HCT116 (cell line): ENCODE data around the gene TMEM234. TPM values are rescaled to one million over a fixed set of nuclear protein-coding genes. Genes with fewer than 3 reads are reported as not detected.
A peak's percentile ranks its signal among the peaks of the same experiment; 100 is the strongest.

Source experiments
- ATAC-seq: fragments of 200-7000 bp; cut with Tn5 transposase; 2 replicates; pipeline ENCODE4 v1.9.1; 2020; ENCODE audit warnings: mild to moderate bottlenecking, moderate library complexity
- BruUV-seq: library from RNA; stranded (reverse); fragments of 400-500 nt; replicated peaks from 2 replicates; lab custom pipeline; 2021; lab: Mats Ljungman, UMichigan
- CTCF ChIA-PET: fragments of 300-600 bp; sonication (Branson Sonifier 250); formaldehyde crosslinking; loops from one replicate; lab custom pipeline; 2021; ENCODE audit warnings: antibody characterized with exemption; lab: Charles Lee
- POLR2A ChIA-PET: fragments of 300-600, 350-600 bp; sonication (Branson Sonifier 250); formaldehyde crosslinking; loops from one replicate; lab custom pipeline; 2021; ENCODE audit warnings: antibody characterized with exemption; lab: Charles Lee
- RAD21 ChIA-PET, 2 experiments: fragments of 300-600 bp; sonication (Branson Sonifier 250); formaldehyde crosslinking; loops; one replicate each; lab custom pipeline; 2023; ENCODE audit warnings: low total read pairs in 2 of 2; ENCODE audit not compliant: uncharacterized antibody in 2 of 2, unreplicated experiment in 2 of 2, low non-redundant PET in 1 of 2; lab: Charles Lee
- DNase-seq: peaks from one replicate; pipeline ENCODE4 v3.0.0-alpha.2; 2010; ENCODE audit warnings: low read depth, low spot score
- H2AFZ ChIP-seq: fragments of 200-600 bp; shearing (Covaris generic), sonication (generic); 2 replicates; pipeline ENCODE4 v1.6.1; 2017; ENCODE audit warnings: low read depth, mixed run types, mixed read lengths, antibody characterized with exemption, low read length; ENCODE audit not compliant: poor library complexity, severe bottlenecking
- H3K27ac ChIP-seq: 2 replicates; pipeline ENCODE4 v1.5.1; 2012; ENCODE audit warnings: low read depth, low read length
- H3K27me3 ChIP-seq: fragments of 200-600 bp; sonication (generic); 2 replicates; pipeline ENCODE4 v1.6.1; 2016; ENCODE audit warnings: mixed run types, low read length, mixed read lengths; ENCODE audit not compliant: insufficient read depth
- H3K36me3 ChIP-seq, 2 experiments: fragments of 200-500 bp in 1 of 2; fragments of 200-600 bp in 1 of 2; sonication (Bioruptor generic) in 1 of 2; sonication (generic) in 1 of 2; 2 replicates each; pipeline versions ENCODE4 v1.5.1 to v1.6.1; 2014 to 2016; ENCODE audit warnings: low read length in 2 of 2, inconsistent platforms in 1 of 2, mixed read lengths in 1 of 2, mixed run types in 1 of 2; ENCODE audit not compliant: insufficient read depth in 2 of 2, control insufficient read depth in 1 of 2
- H3K4me1 ChIP-seq, 2 experiments: fragments of 200-600 bp in 1 of 2; sonication (generic) in 1 of 2; 2 replicates each; pipeline versions ENCODE4 v1.5.1 to v1.6.1; 2012 to 2017; ENCODE audit warnings: low read length in 2 of 2, inconsistent platforms in 1 of 2, mild to moderate bottlenecking in 1 of 2, mixed read lengths in 1 of 2, mixed run types in 1 of 2, moderate library complexity in 1 of 2; ENCODE audit not compliant: insufficient read depth in 2 of 2, control insufficient read depth in 1 of 2
- H3K4me2 ChIP-seq: fragments of 200-600 bp; sonication (generic); 2 replicates; pipeline ENCODE4 v1.6.1; 2017; ENCODE audit warnings: mixed run types, low read length, mixed read lengths
- H3K4me3 ChIP-seq, 2 experiments: fragments of 200-600 bp in 1 of 2; sonication (generic) in 1 of 2; replicated peaks in 1 of 2; 2 replicates each; pipeline ENCODE4 v1.5.1; 2011 to 2016; ENCODE audit warnings: low read length in 2 of 2, control low read depth in 1 of 2, low read depth in 1 of 2, mild to moderate bottlenecking in 1 of 2, mixed read lengths in 1 of 2, mixed run types in 1 of 2
- H3K79me2 ChIP-seq: fragments of 200-600 bp; sonication (generic); 2 replicates; pipeline ENCODE4 v1.6.1; 2017; ENCODE audit warnings: mild to moderate bottlenecking, mixed run types, low read length, moderate library complexity, mixed read lengths; ENCODE audit not compliant: insufficient read depth
- H3K9ac ChIP-seq: fragments of 200-600 bp; sonication (generic); 2 replicates; pipeline ENCODE4 v1.6.1; 2016; ENCODE audit warnings: low read length, mixed read lengths
- H3K9me2 ChIP-seq: fragments of 200-600 bp; sonication (generic), shearing (Covaris generic); 2 replicates; pipeline ENCODE4 v1.6.1; 2017; ENCODE audit warnings: mixed run types, mild to moderate bottlenecking, moderate library complexity; ENCODE audit not compliant: insufficient read depth
- H3K9me3 ChIP-seq, 2 experiments: fragments of 200-500 bp in 1 of 2; fragments of 200-600 bp in 1 of 2; sonication (Bioruptor generic) in 1 of 2; sonication (generic) in 1 of 2; 2 replicates each; pipeline ENCODE4 v1.6.1; 2014 to 2017; ENCODE audit warnings: low read length in 2 of 2, mixed read lengths in 2 of 2, inconsistent platforms in 1 of 2, low read depth in 1 of 2, mild to moderate bottlenecking in 1 of 2, mixed run types in 1 of 2, moderate library complexity in 1 of 2; ENCODE audit not compliant: control insufficient read depth in 1 of 2, insufficient read depth in 1 of 2
- H4K20me1 ChIP-seq: fragments of 200-600 bp; sonication (generic), shearing (Covaris generic); 2 replicates; pipeline ENCODE4 v1.6.1; 2017; ENCODE audit warnings: mixed run types, mild to moderate bottlenecking, moderate library complexity; ENCODE audit not compliant: insufficient read depth
- ATF3 ChIP-seq: IDR thresholded peaks from 2 replicates; pipeline ENCODE4 v1.6.1; 2012
- CTCF ChIP-seq, 3 experiments: fragments of 200-600 bp in 1 of 3; sonication (generic) in 1 of 3; IDR thresholded peaks in 2 of 3; conservative IDR thresholded peaks in 1 of 3; 2 replicates each; pipeline ENCODE4 v1.5.1; 2012 to 2017; ENCODE audit warnings: low read depth in 2 of 3, low read length in 2 of 3, antibody characterized with exemption in 1 of 3, borderline replicate concordance in 1 of 3, control low read depth in 1 of 3, mild to moderate bottlenecking in 1 of 3, mixed read lengths in 1 of 3, mixed run types in 1 of 3, moderate library complexity in 1 of 3; ENCODE audit not compliant: insufficient read depth in 1 of 3
- ELF1 ChIP-seq: IDR thresholded peaks from 2 replicates; pipeline ENCODE4 v1.6.1; 2012; ENCODE audit warnings: low read depth, borderline replicate concordance
- EZH2 ChIP-seq: fragments of 200-600 bp; sonication (generic); IDR thresholded peaks from 2 replicates; pipeline ENCODE4 v1.6.1; 2017; ENCODE audit warnings: antibody characterized with exemption, mixed run types
- EZH2phosphoT487 ChIP-seq: fragments of 200-600 bp; IDR thresholded peaks from 2 replicates; pipeline ENCODE4 v1.6.1; 2018; ENCODE audit warnings: antibody characterized with exemption, borderline replicate concordance
- FOSL1 ChIP-seq: IDR thresholded peaks from 2 replicates; pipeline ENCODE4 v1.6.1; 2012; ENCODE audit warnings: low read depth
- JUND ChIP-seq: IDR thresholded peaks from 2 replicates; pipeline ENCODE4 v1.6.1; 2012
- MAX ChIP-seq: IDR thresholded peaks from 2 replicates; pipeline ENCODE4 v1.6.1; 2012
- POLR2AphosphoS5 ChIP-seq: IDR thresholded peaks from 2 replicates; pipeline ENCODE4 v1.6.1; 2011; ENCODE audit warnings: mild to moderate bottlenecking, low read depth, low read length, moderate library complexity
- SIN3A ChIP-seq: IDR thresholded peaks from 2 replicates; pipeline ENCODE4 v1.6.1; 2012; ENCODE audit warnings: low read depth
- SP1 ChIP-seq: IDR thresholded peaks from 2 replicates; pipeline ENCODE4 v1.6.1; 2012; ENCODE audit warnings: low read depth
- SRF ChIP-seq: IDR thresholded peaks from 2 replicates; pipeline ENCODE4 v1.6.1; 2012; ENCODE audit warnings: low read depth
- YY1 ChIP-seq: IDR thresholded peaks from 2 replicates; pipeline ENCODE4 v1.6.1; 2011; ENCODE audit warnings: low read length, low read depth, moderate library complexity, mild to moderate bottlenecking; ENCODE audit not compliant: insufficient replicate concordance; ENCODE audit errors: extremely low read depth
- ZBTB33 ChIP-seq: IDR thresholded peaks from 2 replicates; pipeline ENCODE4 v1.6.1; 2011; ENCODE audit warnings: mild to moderate bottlenecking, low read length, moderate library complexity; ENCODE audit not compliant: insufficient replicate concordance; ENCODE audit errors: extremely low read depth
- ZFX ChIP-seq: fragments of 450-650 bp; IDR thresholded peaks from 2 replicates; pipeline ENCODE4 v1.6.1; 2017
- ZNF274 ChIP-seq: fragments of 200-500 bp; sonication (Bioruptor generic); IDR thresholded peaks from 2 replicates; pipeline ENCODE4 v1.6.1; 2014; ENCODE audit warnings: mild to moderate bottlenecking, low read depth, low read length, inconsistent platforms
- intact Hi-C: fragments of 100-400 bp; cut with micrococcal nuclease; formaldehyde crosslinking; loops from 2 replicates; pipeline ENCODE4 v1.10.0; 2022
- total RNA-seq: library from RNA; stranded (reverse); gene quantifications from one replicate; pipeline ENCODE4 v1.2.1, GENCODE V29; 2021; ENCODE audit not compliant: unreplicated experiment

The TMEM234 gene
- total RNA-seq, 1 experiment from 2014 or later: 12.3 TPM

- H3K9ac ChIP-seq: no peak overlapping the region; the same call in 1 of the 2 replicates
- peaks cover 8% of the 10 kb centered on the region; the same call in 1 of the 2 replicates for H3K79me2 ChIP-seq
- no peaks in the 10 kb centered on the region for H4K20me1 ChIP-seq
- ChIA-PET CTCF (interaction anchor here (1.0 to 1.4 kb wide), 2 partner anchors 14 to 47 kb away, joined by 3 read pairs; no protein-coding TSS in a partner anchor), POLR2A (interaction anchor here (0.7 kb wide), 1 partner anchor 58 kb away, joined by 3 read pairs; no protein-coding TSS in a partner anchor), RAD21 (no interaction called here)
- no TSS peak for BruUV-seq
- no peaks in the 10 kb centered on the region for H3K27me3 ChIP-seq
- no peak overlapping the region for H2AFZ ChIP-seq
- H3K4me3 ChIP-seq: peak overlapping the region; percentile 38 to 51; a peak in 3 of 4 replicates
- intact Hi-C loops: no loop called here
- peak overlapping the region; percentile 71 for H3K4me2 ChIP-seq
- TF ChIP-seq POLR2AphosphoS5 (no peak), ZBTB33 (no peak), SP1 (no peak), EZH2phosphoT487 (no peak), ZNF274 (no peak), SIN3A (no peak), JUND (no peak), ELF1 (no peak), SRF (no peak), ZFX (no peak), MAX (no peak), CTCF (IDR thresholded peaks at IDR 0.05 in 2 of 3, conservative IDR thresholded peaks at IDR 0.05 in 1 of 3; ENCODE audit: borderline replicate concordance in 1 of 3, insufficient read depth in 1 of 3, low read depth in 2 of 3, low read length in 2 of 3) (no peak), YY1 (no peak), ATF3 (no peak), EZH2 (no peak), FOSL1 (no peak)
- peaks cover 6 to 32% of the 10 kb centered on the region in 2 experiments; a peak in 3 of 4 replicates for H3K4me1 ChIP-seq
- ATAC-seq (no peak), DNase-seq (no peak)
- H3K27ac ChIP-seq: no peak overlapping the region
- H3K36me3 ChIP-seq: peaks cover 0 to 12% of the 10 kb centered on the region in 2 experiments; a peak in 3 of 4 replicates
- H3K9me3 ChIP-seq: no peaks in the 10 kb centered on the region
- H3K9me2 ChIP-seq: no peaks in the 10 kb centered on the region
Measured at GRCh38 chr1:32201011-32201855, 20.9 kb downstream of the TMEM234 start.
